Retinal pigment epithelial cell (primary cell): ENCODE measurements around the gene NT5DC2.
"Not testable (repeated sequence)": the region's sequence is repeated elsewhere in the genome, so short reads cannot be mapped to it uniquely, and the experiment has no call there.

Experiments used
- DNase-seq: peaks from one replicate; pipeline ENCODE4 v3.0.0-alpha.2; 2010; ENCODE audit warnings: low read depth
- H3K4me3 ChIP-seq: 2 replicates; pipeline ENCODE4 v1.5.1; 2011; ENCODE audit warnings: mild to moderate bottlenecking, low read length, control low read depth, moderate library complexity
- TF ChIP-seq, protein P1 (sequence below): conservative IDR thresholded peaks from 2 replicates; pipeline ENCODE4 v1.5.1; 2011; ENCODE audit warnings: low read depth, low read length, control low read depth, inconsistent platforms

NT5DC2 gene

DNA sequence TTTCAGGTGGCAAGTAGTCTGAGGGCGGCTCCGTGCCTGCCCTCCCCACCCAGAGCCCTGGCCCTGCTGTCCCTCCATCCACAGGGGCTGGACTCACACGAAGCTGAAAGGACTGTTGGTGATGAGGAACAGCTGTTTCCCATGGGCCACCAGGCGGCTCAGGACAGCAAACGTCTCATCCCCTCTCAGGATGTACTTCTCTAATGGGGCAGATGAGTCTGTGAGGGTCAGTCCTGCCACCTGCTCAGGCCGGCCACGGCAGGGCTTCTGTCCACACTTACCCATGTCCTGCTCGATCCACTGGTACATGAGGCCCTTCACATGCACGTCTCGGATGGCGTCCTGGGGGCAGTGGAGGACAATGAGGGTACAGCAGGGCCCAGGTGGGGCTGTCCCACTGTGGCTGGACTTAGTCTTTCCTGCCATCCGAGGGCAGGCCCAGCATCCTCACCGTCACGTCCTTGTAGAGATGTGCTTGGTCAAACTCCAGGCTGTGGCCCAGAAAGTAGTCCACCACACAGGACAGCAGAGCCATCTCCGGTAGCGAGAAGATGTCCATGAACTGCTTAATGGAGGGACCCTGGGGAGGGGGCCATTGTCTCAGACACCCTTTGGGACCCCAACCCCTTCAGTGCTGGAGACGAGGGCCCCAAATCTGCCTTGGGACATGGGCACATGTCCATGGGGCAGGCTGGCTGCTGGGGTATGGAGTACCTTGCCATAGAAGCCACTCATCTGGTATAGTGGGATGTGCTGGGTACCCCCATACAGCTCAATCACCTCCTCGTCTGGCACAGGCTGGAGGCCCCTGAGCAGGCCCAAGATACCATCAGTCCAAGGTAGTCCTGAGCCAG, 5.7 kb downstream of the NT5DC2 start:
- no peak overlapping the region for H3K4me3 ChIP-seq
- TF ChIP-seq, protein P1, sequence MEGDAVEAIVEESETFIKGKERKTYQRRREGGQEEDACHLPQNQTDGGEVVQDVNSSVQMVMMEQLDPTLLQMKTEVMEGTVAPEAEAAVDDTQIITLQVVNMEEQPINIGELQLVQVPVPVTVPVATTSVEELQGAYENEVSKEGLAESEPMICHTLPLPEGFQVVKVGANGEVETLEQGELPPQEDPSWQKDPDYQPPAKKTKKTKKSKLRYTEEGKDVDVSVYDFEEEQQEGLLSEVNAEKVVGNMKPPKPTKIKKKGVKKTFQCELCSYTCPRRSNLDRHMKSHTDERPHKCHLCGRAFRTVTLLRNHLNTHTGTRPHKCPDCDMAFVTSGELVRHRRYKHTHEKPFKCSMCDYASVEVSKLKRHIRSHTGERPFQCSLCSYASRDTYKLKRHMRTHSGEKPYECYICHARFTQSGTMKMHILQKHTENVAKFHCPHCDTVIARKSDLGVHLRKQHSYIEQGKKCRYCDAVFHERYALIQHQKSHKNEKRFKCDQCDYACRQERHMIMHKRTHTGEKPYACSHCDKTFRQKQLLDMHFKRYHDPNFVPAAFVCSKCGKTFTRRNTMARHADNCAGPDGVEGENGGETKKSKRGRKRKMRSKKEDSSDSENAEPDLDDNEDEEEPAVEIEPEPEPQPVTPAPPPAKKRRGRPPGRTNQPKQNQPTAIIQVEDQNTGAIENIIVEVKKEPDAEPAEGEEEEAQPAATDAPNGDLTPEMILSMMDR, result no peak
- no peak for DNase-seq

DNA sequence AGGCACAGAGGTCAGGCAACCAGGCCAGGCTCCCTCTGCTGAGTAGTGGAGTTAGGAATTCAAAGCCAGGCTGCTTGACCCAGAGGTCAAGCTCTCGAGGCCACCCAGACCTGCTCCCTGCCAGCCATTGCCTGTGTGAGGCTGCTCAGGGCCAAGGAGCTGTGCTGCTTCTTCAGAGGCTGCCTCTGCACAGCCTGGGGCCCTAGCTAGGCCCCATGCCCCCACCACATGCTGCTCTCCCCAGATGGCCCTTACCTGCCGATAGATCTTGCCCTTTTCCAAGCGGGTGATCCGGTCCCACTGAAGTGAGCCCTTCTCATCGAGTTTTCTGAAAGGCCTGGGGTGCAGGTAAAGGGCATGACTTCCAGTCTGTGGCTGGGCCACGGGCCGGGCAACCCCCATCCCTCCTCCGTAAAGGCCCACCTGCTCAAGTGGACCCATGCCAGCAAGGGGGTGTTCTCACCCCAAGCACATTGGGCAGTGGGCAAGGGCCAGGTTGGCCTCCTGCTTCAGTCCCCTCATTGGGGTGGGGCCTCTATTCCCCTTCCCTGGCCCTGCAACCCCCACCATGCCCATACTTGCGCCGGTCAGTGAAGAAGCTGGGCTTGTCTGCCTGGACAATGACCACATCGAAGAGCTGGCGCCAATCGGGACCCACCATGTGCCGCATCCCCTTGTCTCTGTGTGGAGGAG, 6.5 kb downstream of the NT5DC2 start:
- DNase-seq, result no peak
- TF ChIP-seq, protein P1, result no peak
- H3K4me3 ChIP-seq, result no peak overlapping the region

DNA sequence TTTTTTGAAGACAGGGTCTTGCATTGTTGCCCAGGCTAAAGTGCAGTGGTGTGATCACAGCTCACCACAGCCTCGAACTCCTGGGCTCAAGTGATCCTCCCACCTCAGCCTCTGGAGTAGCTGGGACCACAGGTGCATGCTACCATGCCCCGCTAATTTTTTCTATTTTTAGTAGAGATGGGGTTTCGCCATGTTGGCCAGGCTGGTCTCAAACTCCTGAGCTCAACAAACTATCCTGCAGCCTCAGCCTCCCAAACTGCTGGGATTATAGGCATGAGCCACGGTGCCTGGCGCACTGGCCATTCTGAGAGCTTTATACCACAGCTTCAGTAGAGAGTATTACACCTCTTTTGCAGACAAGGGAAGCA, 7.0 kb downstream of the NT5DC2 start:
- not testable (repeated sequence) for H3K4me3 ChIP-seq, DNase-seq

DNA sequence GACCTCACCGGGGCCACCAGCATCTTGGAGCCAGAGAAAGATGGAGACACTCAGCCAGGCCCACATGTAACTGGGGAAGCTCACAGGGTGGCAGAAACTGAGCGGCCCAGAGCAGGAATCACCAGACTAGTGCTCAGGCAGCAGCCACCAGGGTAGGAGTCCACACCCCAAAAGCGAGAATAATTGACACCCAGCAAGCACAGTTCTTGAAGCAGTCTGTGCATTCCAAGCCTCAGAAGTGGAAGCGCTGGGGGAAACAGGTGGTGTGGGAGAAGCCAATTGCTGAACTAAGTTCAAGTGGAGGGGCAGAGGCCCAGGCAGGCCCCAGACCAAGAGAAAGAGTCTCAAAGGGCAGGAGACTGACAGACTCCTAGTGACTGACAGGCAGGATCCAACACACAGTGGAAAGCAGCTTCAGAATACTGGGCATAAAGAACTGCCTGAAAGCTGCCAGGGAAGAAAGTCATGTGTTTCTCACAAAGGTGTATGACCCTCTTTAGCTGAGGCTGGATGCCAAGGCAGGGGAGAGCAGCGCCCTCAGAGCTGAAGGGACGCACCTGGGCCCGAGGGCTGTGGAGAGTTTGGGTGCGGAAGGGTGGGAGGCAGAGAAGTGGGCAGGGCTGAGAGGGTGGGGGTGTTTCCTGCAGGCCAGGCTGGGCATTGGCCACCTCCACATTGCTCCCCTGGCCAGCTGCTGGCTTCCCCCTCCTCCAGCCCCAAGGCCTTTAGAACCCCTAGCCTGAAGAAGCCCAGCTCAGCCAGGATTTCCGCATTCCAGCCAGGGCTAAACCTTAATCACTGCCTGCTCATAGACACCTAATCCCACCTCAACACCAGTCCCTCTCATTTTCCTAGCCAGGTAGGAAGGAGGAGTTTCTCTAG, 7.7 kb downstream of the NT5DC2 start:
- TF ChIP-seq, protein P1, result no peak
- no peak for DNase-seq
- no peak overlapping the region for H3K4me3 ChIP-seq

DNA sequence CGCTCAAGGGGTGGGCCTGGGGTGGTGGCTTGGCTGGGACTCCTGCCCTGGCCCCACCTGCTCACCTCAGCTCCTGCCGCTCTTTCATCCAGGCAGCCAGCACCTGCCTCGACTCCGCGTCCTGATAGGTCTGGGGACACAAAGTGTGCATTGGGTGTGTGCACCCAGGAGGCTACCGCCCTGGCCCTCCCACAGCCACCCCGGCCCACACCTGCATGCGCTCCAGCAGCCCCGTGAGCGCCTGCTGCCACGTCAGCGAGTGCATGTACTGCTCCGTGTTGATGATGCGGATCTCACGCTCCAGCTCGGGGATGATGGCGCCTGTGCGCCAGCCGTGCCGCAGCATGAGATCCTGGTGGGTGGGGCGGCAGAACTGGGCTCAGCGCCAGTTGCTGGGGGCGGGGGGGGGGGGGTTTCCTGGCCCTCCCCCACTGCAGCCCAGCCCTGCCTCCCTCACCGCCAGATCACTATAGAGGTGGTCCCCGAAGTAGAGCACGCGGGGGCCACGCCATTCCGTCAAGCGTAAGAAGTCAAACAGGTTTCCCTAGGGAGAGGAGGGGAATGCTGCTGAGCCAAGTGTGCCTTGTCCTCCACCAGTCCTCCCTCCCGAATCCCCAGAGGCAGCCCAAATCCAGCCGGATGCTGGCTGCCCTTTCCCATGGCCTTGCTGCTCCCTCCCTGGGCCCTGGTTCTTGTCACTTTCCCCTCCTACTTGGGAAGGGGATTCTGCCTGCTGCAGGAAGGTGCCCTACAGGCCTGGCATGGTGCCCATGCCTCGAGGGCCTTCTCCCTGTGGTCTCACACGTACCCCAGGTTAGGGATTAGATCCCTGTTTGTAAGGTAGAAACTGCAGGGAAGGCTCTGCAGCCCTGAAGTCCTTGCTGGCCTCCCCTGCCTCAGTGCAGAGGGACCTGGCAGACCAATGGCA, 8.6 kb downstream of the NT5DC2 start:
- TF ChIP-seq, protein P1, result no peak
- DNase-seq, result no peak
- H3K4me3 ChIP-seq, result no peak overlapping the region

DNA sequence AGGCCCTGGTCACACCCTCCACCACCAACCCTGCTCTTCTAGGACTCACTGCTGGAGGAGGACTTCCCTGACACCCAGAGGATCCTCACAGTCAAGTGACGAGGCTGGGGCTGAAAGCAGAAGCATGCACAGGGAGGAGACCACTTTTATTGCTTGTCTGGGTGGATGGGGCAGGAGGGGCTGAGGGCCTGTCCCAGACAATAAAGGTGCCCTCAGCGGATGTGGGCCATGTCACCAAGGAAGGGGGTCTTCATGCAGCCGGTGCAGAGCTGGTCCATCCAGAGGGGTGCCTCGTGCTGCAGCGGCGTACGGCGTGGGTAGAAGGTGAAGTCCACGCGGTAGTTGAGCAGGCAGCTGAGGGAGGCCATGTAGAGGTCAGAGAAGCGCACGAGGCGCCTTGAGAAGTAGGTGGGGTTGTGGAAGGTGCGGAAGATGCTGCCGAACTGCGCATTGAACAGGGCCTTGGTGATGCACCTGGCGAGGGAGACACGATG, 9.4 kb downstream of the NT5DC2 start:
- TF ChIP-seq, protein P1, result no peak
- H3K4me3 ChIP-seq, result no peak overlapping the region
- DNase-seq, result no peak
